Common myeloid progenitor, CD34-positive (primary cell): ENCODE results near the gene NUDCD3.

ENCODE experiments used
- CTCF ChIA-PET: fragments of 350-600 bp; sonication (Branson Sonifier 250); formaldehyde crosslinking; loops from one replicate; lab custom pipeline; 2021; ENCODE audit warnings: antibody characterized with exemption; lab: Charles Lee
- POLR2A ChIA-PET: fragments of 350-600 bp; sonication (Branson Sonifier 250); formaldehyde crosslinking; loops from one replicate; lab custom pipeline; 2021; ENCODE audit warnings: antibody characterized with exemption; lab: Charles Lee
- DNase-seq, 3 donors: peaks; one replicate each; pipeline versions ENCODE4 v3.0.0 to v3.0.0-alpha.2; 2013
- H3K27ac ChIP-seq, 2 experiments: 1 replicate in 1 of 2; 2 replicates in 1 of 2; pipeline ENCODE4 v1.7.0; 2013; ENCODE audit warnings: inconsistent platforms in 2 of 2, low read length in 2 of 2, mild to moderate bottlenecking in 2 of 2, low read depth in 1 of 2, moderate library complexity in 1 of 2; ENCODE audit not compliant: severe bottlenecking in 2 of 2, insufficient read depth in 1 of 2, poor library complexity in 1 of 2
- H3K27me3 ChIP-seq, 5 experiments: replicated peaks in 2 of 5; 1 replicate in 3 of 5; 2 replicates in 2 of 5; pipeline versions ENCODE4 v1.6.1 to v1.7.0; 2013; ENCODE audit warnings: low read length in 4 of 5, mild to moderate bottlenecking in 2 of 5, moderate library complexity in 2 of 5, inconsistent platforms in 1 of 5; ENCODE audit not compliant: insufficient read depth in 5 of 5, control insufficient read depth in 4 of 5
- H3K36me3 ChIP-seq, 4 experiments: 1 replicate in 2 of 4; 2 replicates in 2 of 4; pipeline versions ENCODE4 v1.6.1 to v1.7.0; 2013; ENCODE audit warnings: low read length in 3 of 4, control low read depth in 1 of 4, mild to moderate bottlenecking in 1 of 4; ENCODE audit not compliant: control insufficient read depth in 4 of 4, insufficient read depth in 4 of 4
- H3K4me1 ChIP-seq, 4 experiments: 1 replicate in 3 of 4; 2 replicates in 1 of 4; pipeline versions ENCODE4 v1.6.1 to v1.7.1; 2013; ENCODE audit warnings: low read length in 3 of 4, mild to moderate bottlenecking in 3 of 4, control low read depth in 1 of 4, inconsistent platforms in 1 of 4, moderate library complexity in 1 of 4; ENCODE audit not compliant: control insufficient read depth in 4 of 4, insufficient read depth in 4 of 4; ENCODE audit errors: control extremely low read depth in 1 of 4
- H3K4me3 ChIP-seq, 7 experiments: 1 replicate in 4 of 7; 2 replicates in 3 of 7; pipeline versions ENCODE4 v1.5.1 to v1.7.0; 2013; ENCODE audit warnings: mild to moderate bottlenecking in 7 of 7, low read length in 6 of 7, moderate library complexity in 6 of 7, inconsistent platforms in 2 of 7, low read depth in 2 of 7, control low read depth in 1 of 7; ENCODE audit not compliant: insufficient read depth in 4 of 7, control insufficient read depth in 1 of 7; ENCODE audit errors: extremely low read depth in 1 of 7
- H3K9me3 ChIP-seq, 5 experiments: 1 replicate in 4 of 5; 2 replicates in 1 of 5; pipeline versions ENCODE4 v1.6.1 to v1.7.1; 2013; ENCODE audit warnings: low read length in 4 of 5, mild to moderate bottlenecking in 2 of 5, inconsistent platforms in 1 of 5, low read depth in 1 of 5, moderate library complexity in 1 of 5; ENCODE audit not compliant: control insufficient read depth in 4 of 5, insufficient read depth in 2 of 5; ENCODE audit errors: control extremely low read depth in 1 of 5
- WGBS: methylation state at CpG from one replicate; pipeline ENCODE4 v1.1.5; 2013; ENCODE audit not compliant: insufficient coverage; 5-methylcytosine and 5-hydroxymethylcytosine counted together

Gene NUDCD3

GRCh38 chr7:44380189-44380830 is 110.1 kb downstream of the NUDCD3 start:
- no peak overlapping the region for H3K27ac ChIP-seq
- H3K4me3 ChIP-seq = no peak overlapping the region
- DNase-seq = no peak
- no peaks in the 10 kb centered on the region for H3K4me1 ChIP-seq
- H3K9me3 ChIP-seq = no peaks in the 10 kb centered on the region
- ChIA-PET CTCF (no interaction called here), POLR2A (no interaction called here)
- peaks cover 3 to 29% (median 10%) of the 10 kb centered on the region in 4 experiments for H3K36me3 ChIP-seq
- WGBS = 100% methylated on average over 2 of the region's 2 CpGs
- H3K27me3 ChIP-seq = peaks cover 0 to 2% (median 0%) of the 10 kb centered on the region in 5 experiments

GRCh38 chr7:44379366-44380188 is 110.9 kb downstream of the NUDCD3 start:
- Histone ChIP-seq H3K27me3 (peaks cover 0 to 2% (median 0%) of the 10 kb centered on the region in 5 experiments), H3K9me3 (no peaks in the 10 kb centered on the region), H3K36me3 (peaks cover 0 to 22% (median 6%) of the 10 kb centered on the region in 4 experiments), H3K27ac (no peak overlapping the region), H3K4me3 (no peak overlapping the region), H3K4me1 (no peaks in the 10 kb centered on the region)
- POLR2A ChIA-PET = no interaction called here
- CTCF ChIA-PET = no interaction called here
- no peak for DNase-seq
- WGBS = 93% methylated on average over 7 of the region's 12 CpGs

- H3K27ac ChIP-seq = no peak overlapping the region
- WGBS = 100% methylated on average over 1 of the region's 3 CpGs
- no peaks in the 10 kb centered on the region for H3K4me1 ChIP-seq
- no peak for DNase-seq
- peaks cover 0 to 4% (median 0%) of the 10 kb centered on the region in 5 experiments for H3K27me3 ChIP-seq
- H3K4me3 ChIP-seq = no peak overlapping the region
- H3K9me3 ChIP-seq = no peaks in the 10 kb centered on the region
- ChIA-PET CTCF (no interaction called here), POLR2A (interaction anchor here (0.7 kb wide), 1 partner anchor 91 kb away, joined by 3 read pairs; no protein-coding TSS in a partner anchor)
- H3K36me3 ChIP-seq = peaks cover 0 to 13% (median 2%) of the 10 kb centered on the region in 4 experiments
Observed at GRCh38 chr7:44378744-44379143, 111.7 kb downstream of the NUDCD3 start.

GRCh38 chr7:44377681-44378421 is 112.6 kb downstream of the NUDCD3 start:
- CTCF ChIA-PET = no interaction called here
- POLR2A ChIA-PET = no interaction called here
- H3K27ac ChIP-seq = no peak overlapping the region

DNA sequence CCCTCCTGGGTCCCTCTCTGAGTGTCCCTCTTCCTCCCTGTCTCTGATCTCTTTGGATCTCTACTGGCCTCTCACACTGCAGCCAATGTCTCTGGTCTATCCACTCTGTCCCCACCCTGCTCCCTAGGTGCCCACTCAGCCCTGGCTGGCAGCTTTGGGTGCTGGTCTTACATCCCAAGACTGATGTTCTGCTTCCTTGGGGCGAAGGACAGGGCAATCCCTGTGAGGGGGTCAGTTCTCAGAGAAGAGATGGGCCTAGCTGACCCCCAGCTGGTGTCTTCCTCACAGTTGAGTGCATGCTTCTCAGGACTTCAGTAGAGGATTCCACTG is 113.4 kb downstream of the NUDCD3 start:
- POLR2A ChIA-PET = no interaction called here
- no peaks in the 10 kb centered on the region for H3K4me1 ChIP-seq
- no peaks in the 10 kb centered on the region for H3K9me3 ChIP-seq
- H3K27me3 ChIP-seq = peaks cover 0 to 8% (median 3%) of the 10 kb centered on the region in 5 experiments
- H3K27ac ChIP-seq = no peak overlapping the region
- no peak for DNase-seq
- CTCF ChIA-PET = no interaction called here
- H3K4me3 ChIP-seq = no peak overlapping the region
- H3K36me3 ChIP-seq = no peaks in the 10 kb centered on the region
- 100% methylated on average over 1 of the region's 1 CpG for WGBS

More at GRCh38 chr7:44377681-44378421, 112.6 kb downstream of the NUDCD3 start:
- WGBS = 97% methylated on average over 5 of the region's 5 CpGs
- Histone ChIP-seq H3K4me1 (no peaks in the 10 kb centered on the region), H3K36me3 (peaks cover 0 to 6% (median 0%) of the 10 kb centered on the region in 4 experiments), H3K27me3 (peaks cover 0 to 8% (median 3%) of the 10 kb centered on the region in 5 experiments), H3K4me3 (no peak overlapping the region), H3K9me3 (no peaks in the 10 kb centered on the region)
- no peak for DNase-seq

DNA sequence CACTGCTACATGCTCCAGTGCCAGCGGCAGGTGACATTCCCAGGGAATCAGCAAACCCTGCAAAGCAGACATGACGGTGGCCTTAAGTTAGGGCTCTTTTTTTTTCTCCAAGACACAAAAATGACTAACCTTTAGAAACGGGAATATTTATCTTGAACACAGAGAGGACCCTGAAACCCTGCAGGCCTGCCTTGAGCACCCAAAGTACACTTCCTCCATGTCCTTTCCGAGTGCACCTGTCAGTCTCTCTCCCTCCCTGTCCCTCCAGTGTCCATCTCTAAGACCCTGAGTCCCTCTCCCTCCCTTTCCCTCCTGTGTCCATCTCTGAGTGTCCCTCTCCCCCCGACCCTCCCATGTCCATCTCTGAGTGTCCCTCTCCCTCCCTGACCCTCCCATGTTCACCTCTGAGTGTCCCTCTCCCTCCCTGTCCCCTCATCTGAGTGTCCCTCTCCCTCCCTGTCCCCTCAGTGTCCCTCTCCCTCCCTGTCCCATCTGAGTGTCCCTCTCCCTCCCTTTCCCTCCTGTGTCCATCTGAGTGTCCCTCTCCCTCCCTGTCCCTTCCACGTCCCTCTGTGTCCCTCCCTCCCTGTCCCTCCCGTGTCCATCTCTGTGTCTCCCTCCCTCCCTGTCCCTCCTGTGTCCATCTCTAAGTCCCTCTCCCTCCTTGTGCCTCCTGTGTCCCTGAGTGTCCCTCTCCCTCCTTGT is 113.9 kb downstream of the NUDCD3 start:
- DNase-seq = no peak
- no peak overlapping the region for H3K27ac ChIP-seq
- H3K4me1 ChIP-seq = no peaks in the 10 kb centered on the region
- H3K4me3 ChIP-seq = no peak overlapping the region
- WGBS = 74% methylated on average over 7 of the region's 7 CpGs
- POLR2A ChIA-PET = no interaction called here
- H3K9me3 ChIP-seq = no peaks in the 10 kb centered on the region
- CTCF ChIA-PET = no interaction called here
- peaks cover 0 to 8% (median 3%) of the 10 kb centered on the region in 5 experiments for H3K27me3 ChIP-seq
- no peaks in the 10 kb centered on the region for H3K36me3 ChIP-seq
